ENCODE data around the gene MTRF1L.
A peak's percentile ranks its signal among the peaks of the same experiment; 100 is the strongest.

MTRF1L gene

GRCh38 chr6:153002613-153003365 is at the start of gene MTRF1L:
TSS of gene MTRF1L (minus strand) at chr6:153002709. CDS start at chr6:153002685, 24 bp downstream.
- TF ChIP-seq CTCF (IDR thresholded peaks at IDR 0.05; ENCODE audit: low read depth, low read length) = no peak
- in situ Hi-C loops (cut with HindIII; ENCODE audit: low sequenced_read_pairs) = no loop called here
- peak within 1 kb of the TSS; percentile 96 for H3K4me3 ChIP-seq (ENCODE audit: low read depth, low read length)
- DNase-seq (ENCODE audit: low read depth, low spot score) = peak; percentile 98

- in situ Hi-C loops (cut with HindIII; ENCODE audit: low sequenced_read_pairs) = no loop called here
- DNase-seq (ENCODE audit: low read depth, low spot score) = no peak
- TF ChIP-seq CTCF (IDR thresholded peaks at IDR 0.05; ENCODE audit: low read depth, low read length) = no peak
- H3K4me3 ChIP-seq (ENCODE audit: low read depth, low read length) = no peak overlapping the region
These were observed 49.3 kb upstream of the MTRF1L start for GRCh38 chr6:153051801-153052200.

- DNase-seq (ENCODE audit: low read depth, low spot score) = no peak
- H3K4me3 ChIP-seq (ENCODE audit: low read depth, low read length) = no peak overlapping the region
- in situ Hi-C loops (cut with HindIII; ENCODE audit: low sequenced_read_pairs) = no loop called here
- TF ChIP-seq CTCF (IDR thresholded peaks at IDR 0.05; ENCODE audit: low read depth, low read length) = no peak
These were observed 46.1 kb upstream of the MTRF1L start for GRCh38 chr6:153048631-153049030.

GRCh38 chr6:153047386-153047785 is 44.9 kb upstream of the MTRF1L start:
- H3K4me3 ChIP-seq (ENCODE audit: low read depth, low read length) = no peak overlapping the region
- no peak for TF ChIP-seq CTCF (IDR thresholded peaks at IDR 0.05; ENCODE audit: low read depth, low read length)
- DNase-seq (ENCODE audit: low read depth, low spot score) = no peak
- in situ Hi-C loops (cut with HindIII; ENCODE audit: low sequenced_read_pairs) = no loop called here

GRCh38 chr6:153045271-153045670 is 42.8 kb upstream of the MTRF1L start:
- no peak for DNase-seq (ENCODE audit: low read depth, low spot score)
- TF ChIP-seq CTCF (IDR thresholded peaks at IDR 0.05; ENCODE audit: low read depth, low read length) = no peak
- H3K4me3 ChIP-seq (ENCODE audit: low read depth, low read length) = no peak overlapping the region
- in situ Hi-C loops (cut with HindIII; ENCODE audit: low sequenced_read_pairs) = no loop called here

- no peak overlapping the region for H3K4me3 ChIP-seq (ENCODE audit: low read depth, low read length)
- in situ Hi-C loops (cut with HindIII; ENCODE audit: low sequenced_read_pairs) = no loop called here
- TF ChIP-seq CTCF (IDR thresholded peaks at IDR 0.05; ENCODE audit: low read depth, low read length) = no peak
- peak; percentile 14 for DNase-seq (ENCODE audit: low read depth, low spot score)
These were observed 41.8 kb upstream of the MTRF1L start for GRCh38 chr6:153044295-153044694.
